ENCODE results near the gene NACAD. TPM values are rescaled to one million over a fixed set of nuclear protein-coding genes. Genes with fewer than 3 reads are reported as not detected.

Gene NACAD
- polyA plus RNA-seq, 6 donors from 2014 or later = not detected

GRCh38 chr7:45060295-45060694, 28.5 kb downstream of the NACAD start:
- no peaks in the 10 kb centered on the region for H3K9me3 Mint-ChIP-seq
- H3K36me3 Mint-ChIP-seq = peaks cover 17 to 19% of the 10 kb centered on the region in 2 donors
- no peak overlapping the region for H3K4me3 Mint-ChIP-seq
- DNase-seq (no peak), ATAC-seq (ENCODE audit: low read depth in 2 of 2) (no peak)
- peak overlapping the region in 5 of 6 donors; percentile 49 to 91 (median 82) for H3K27ac Mint-ChIP-seq
- no peaks in the 10 kb centered on the region for H3K27me3 Mint-ChIP-seq
- H3K4me1 Mint-ChIP-seq = peaks cover 44 to 78% (median 66%) of the 10 kb centered on the region in 3 donors

DNA sequence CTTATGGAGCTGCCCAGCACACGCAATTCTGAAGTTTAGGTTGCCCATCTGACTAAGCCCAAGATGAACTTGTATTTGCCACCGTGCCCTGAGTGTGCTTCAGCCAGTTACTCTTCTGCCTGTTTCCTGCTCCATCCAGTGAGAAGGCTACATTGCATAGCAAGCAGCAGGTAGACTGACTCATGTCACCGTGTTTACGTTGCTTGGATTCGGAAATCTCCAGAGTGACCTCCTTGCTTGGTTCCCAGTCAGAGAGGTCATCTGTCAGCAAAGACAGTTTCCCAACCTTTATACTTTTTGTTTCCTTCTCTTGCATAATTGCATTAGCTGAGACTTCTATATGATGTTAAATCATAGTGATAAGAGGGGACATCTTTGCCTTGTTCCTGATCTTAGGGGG, 30.9 kb downstream of the NACAD start:
- ATAC-seq (ENCODE audit: low read depth in 2 of 2) (no peak), DNase-seq (no peak)
- Mint-ChIP-seq H3K4me3 (no peak overlapping the region), H3K36me3 (peaks cover 9 to 17% of the 10 kb centered on the region in 2 donors), H3K27me3 (no peaks in the 10 kb centered on the region), H3K27ac (peak overlapping the region in 3 of 6 donors; percentile 3 to 75 (median 21)), H3K9me3 (no peaks in the 10 kb centered on the region), H3K4me1 (peaks cover 54 to 79% (median 79%) of the 10 kb centered on the region in 3 donors)

- Mint-ChIP-seq H3K36me3 (peaks cover 12 to 14% of the 10 kb centered on the region in 2 donors), H3K27me3 (no peaks in the 10 kb centered on the region)
These were observed 33.1 kb downstream of the NACAD start for GRCh38 chr7:45055594-45056219.

DNA sequence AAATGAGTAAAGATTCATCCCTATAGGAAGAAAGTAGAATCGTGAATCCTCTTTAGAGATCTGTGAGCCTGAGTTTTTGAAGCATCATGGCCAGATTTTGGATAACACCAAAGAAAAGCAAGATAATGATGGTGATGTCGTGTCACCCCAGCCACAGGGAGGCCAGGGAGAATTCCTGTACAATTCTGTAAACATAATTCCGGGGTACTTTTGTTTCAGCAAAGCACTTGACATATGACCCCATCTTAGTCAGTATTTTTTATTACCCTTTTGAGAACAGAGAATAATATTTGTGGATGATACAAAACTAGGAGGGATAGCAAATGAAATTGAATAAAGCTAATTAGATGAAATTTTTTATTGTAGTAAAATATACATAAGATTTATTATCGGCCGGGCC, 33.8 kb downstream of the NACAD start:
- Mint-ChIP-seq H3K27me3 (no peaks in the 10 kb centered on the region), H3K4me1 (peaks cover 59 to 78% (median 75%) of the 10 kb centered on the region in 3 donors), H3K4me3 (peak overlapping the region in 1 of 8 donors; percentile 75), H3K9me3 (no peaks in the 10 kb centered on the region), H3K36me3 (peaks cover 8 to 14% of the 10 kb centered on the region in 2 donors), H3K27ac (peak overlapping the region in 3 of 6 donors; percentile 76 to 98 (median 85))
- no peak for ATAC-seq (ENCODE audit: low read depth in 2 of 2)
- DNase-seq = no peak

More at GRCh38 chr7:45055594-45056219, 33.1 kb downstream of the NACAD start:
- H3K4me3 Mint-ChIP-seq = no peak overlapping the region
- H3K9me3 Mint-ChIP-seq = no peaks in the 10 kb centered on the region
- DNase-seq (no peak), ATAC-seq (ENCODE audit: low read depth in 2 of 2) (no peak)
- peaks cover 59 to 76% (median 75%) of the 10 kb centered on the region in 3 donors for H3K4me1 Mint-ChIP-seq
- peak overlapping the region in 4 of 6 donors; percentile 4 to 86 (median 74) for H3K27ac Mint-ChIP-seq

GRCh38 chr7:45054442-45054841, 34.3 kb downstream of the NACAD start:
- Mint-ChIP-seq H3K9me3 (no peaks in the 10 kb centered on the region), H3K27ac (peak overlapping the region in 5 of 6 donors; percentile 17 to 98 (median 76)), H3K4me1 (peaks cover 61 to 79% (median 75%) of the 10 kb centered on the region in 3 donors), H3K36me3 (peaks cover 8 to 16% of the 10 kb centered on the region in 2 donors), H3K4me3 (no peak overlapping the region), H3K27me3 (no peaks in the 10 kb centered on the region)
- DNase-seq = no peak
- ATAC-seq (ENCODE audit: low read depth in 2 of 2) = no peak

DNA sequence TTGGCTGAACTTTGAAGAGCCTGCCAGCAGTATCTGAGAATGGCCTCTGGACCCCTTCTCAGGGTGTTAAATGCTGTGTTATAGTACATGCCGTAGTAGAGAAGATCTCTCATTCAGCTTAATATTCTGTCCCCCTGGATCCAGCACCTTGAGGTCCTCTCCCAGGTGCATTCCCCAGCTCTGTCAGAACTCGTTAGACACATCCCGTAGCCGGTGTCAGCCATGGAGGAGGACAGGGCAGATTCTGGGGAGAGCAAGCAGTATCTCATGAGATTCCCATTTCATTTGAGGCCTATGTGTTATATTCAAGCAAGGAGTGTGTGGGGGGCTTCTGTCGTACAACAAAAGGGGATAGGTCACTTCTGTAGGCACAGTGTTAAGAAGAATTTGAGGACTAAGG, 34.8 kb downstream of the NACAD start:
- H3K4me1 Mint-ChIP-seq = peaks cover 61 to 79% (median 75%) of the 10 kb centered on the region in 3 donors
- no peak for DNase-seq
- no peak overlapping the region for H3K4me3 Mint-ChIP-seq
- H3K27ac Mint-ChIP-seq = peak overlapping the region in 5 of 6 donors; percentile 17 to 85 (median 70)
- ATAC-seq (ENCODE audit: low read depth in 2 of 2) = no peak
- H3K27me3 Mint-ChIP-seq = no peaks in the 10 kb centered on the region
- no peaks in the 10 kb centered on the region for H3K9me3 Mint-ChIP-seq
- H3K36me3 Mint-ChIP-seq = peaks cover 8 to 16% of the 10 kb centered on the region in 2 donors

DNA sequence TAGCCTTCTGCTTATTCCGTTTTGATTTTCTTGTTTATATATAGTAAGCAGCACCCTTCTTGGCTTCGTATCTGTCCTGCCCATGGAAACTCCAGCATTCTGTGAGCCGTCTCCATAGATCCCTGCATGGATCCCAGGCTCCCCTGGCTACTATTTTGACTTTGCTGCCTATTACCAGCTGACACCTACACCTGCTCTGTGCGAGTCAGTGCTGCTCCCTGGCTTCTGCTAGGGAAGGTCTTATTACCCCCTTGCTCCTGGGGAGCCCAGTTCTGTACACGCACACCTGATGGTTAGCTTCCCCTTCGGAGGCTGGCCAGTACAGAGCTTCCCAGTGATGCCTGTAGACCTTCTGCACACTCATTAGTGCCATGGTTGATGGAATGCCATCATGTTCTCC, 35.4 kb downstream of the NACAD start:
- Mint-ChIP-seq H3K4me1 (peaks cover 58 to 77% (median 72%) of the 10 kb centered on the region in 3 donors), H3K4me3 (no peak overlapping the region), H3K27ac (peak overlapping the region in 5 of 6 donors; percentile 62 to 87 (median 70)), H3K9me3 (no peaks in the 10 kb centered on the region), H3K27me3 (no peaks in the 10 kb centered on the region), H3K36me3 (peaks cover 8 to 16% of the 10 kb centered on the region in 2 donors)
- DNase-seq = no peak
- ATAC-seq (ENCODE audit: low read depth in 2 of 2) = no peak

DNA sequence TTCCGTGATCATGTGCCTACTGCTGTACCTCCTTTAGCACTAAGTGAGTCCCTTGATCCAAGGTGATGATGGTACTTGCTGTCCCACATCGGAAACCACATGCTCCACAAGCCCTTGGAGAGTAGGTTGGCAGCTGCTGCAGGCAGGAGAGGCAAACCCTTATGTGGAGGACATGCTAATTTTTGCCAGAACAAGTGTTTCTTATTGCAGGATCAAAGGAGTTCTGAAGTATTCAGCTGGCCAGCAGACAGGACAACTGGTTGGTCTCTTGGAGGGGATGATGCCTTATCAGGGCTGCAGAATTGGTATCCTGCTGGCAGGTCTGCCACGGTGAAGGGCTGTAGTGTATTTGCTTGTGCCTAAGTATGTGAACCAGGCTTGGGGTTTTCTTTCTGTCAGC, 36.8 kb downstream of the NACAD start:
- peaks cover 57 to 64% (median 63%) of the 10 kb centered on the region in 3 donors for H3K4me1 Mint-ChIP-seq

DNA sequence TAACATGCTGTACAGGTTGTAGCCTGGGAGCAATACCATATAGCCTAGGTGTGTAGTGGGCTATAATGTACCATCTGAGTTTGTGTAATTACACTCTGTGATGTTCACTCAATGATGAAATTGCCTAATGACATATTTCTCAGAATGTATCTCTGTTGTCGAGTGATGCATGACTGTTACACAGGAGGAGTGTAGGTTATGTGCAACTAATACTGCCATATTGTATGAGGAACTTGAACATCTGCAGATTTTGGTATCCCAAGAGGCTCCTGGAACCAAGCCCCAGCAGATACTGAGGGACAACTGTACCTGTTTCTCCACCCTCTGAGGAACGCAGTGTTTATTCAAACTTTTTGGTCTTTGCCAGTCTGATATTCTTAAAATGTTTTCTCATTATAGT, 38.6 kb downstream of the NACAD start:
- peak overlapping the region in 3 of 8 donors; percentile 18 to 59 (median 21) for H3K4me3 Mint-ChIP-seq
- H3K27me3 Mint-ChIP-seq = no peaks in the 10 kb centered on the region
- peaks cover 8 to 19% of the 10 kb centered on the region in 2 donors for H3K36me3 Mint-ChIP-seq
- H3K27ac Mint-ChIP-seq = peak overlapping the region in 5 of 6 donors; percentile 44 to 84 (median 78)
- ATAC-seq (ENCODE audit: low read depth in 2 of 2) (peak; percentile 74 to 91), DNase-seq (no peak)
- H3K4me1 Mint-ChIP-seq = peaks cover 48 to 53% (median 51%) of the 10 kb centered on the region in 3 donors
- no peaks in the 10 kb centered on the region for H3K9me3 Mint-ChIP-seq

More for the DNA sequence above, 36.8 kb downstream of the NACAD start:
- peak overlapping the region; percentile 35 to 85 (median 56) for H3K27ac Mint-ChIP-seq
- H3K27me3 Mint-ChIP-seq = no peaks in the 10 kb centered on the region
- no peaks in the 10 kb centered on the region for H3K9me3 Mint-ChIP-seq
- no peak for ATAC-seq (ENCODE audit: low read depth in 2 of 2)
- peak overlapping the region in 1 of 8 donors; percentile 6 for H3K4me3 Mint-ChIP-seq
- H3K36me3 Mint-ChIP-seq = peaks cover 8 to 25% of the 10 kb centered on the region in 2 donors
- DNase-seq = no peak

DNA sequence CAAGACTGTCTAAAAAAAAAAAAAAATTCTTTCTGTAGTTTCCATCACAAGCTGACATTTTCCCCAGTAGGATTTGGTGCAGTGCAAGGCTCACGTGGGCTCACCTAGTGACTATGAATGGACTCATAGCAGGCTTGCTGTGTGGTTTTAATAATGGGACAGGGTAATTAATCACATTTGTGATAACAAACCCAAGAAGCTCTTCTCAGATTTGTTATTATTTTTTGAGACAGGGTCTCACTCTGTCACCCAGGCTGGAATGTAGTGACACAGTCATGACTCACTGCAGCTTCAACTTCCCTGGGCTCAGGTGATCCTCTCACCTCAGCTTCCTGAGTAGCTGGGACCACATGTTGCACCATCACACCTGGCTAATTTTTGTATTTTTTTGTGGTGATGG, 40.0 kb downstream of the NACAD start:
- Mint-ChIP-seq H3K4me1 (peaks cover 46 to 48% (median 48%) of the 10 kb centered on the region in 3 donors), H3K27ac (peak overlapping the region in 2 of 6 donors; percentile 50 to 70), H3K9me3 (no peaks in the 10 kb centered on the region), H3K36me3 (peaks cover 11 to 19% of the 10 kb centered on the region in 2 donors), H3K27me3 (no peaks in the 10 kb centered on the region), H3K4me3 (no peak overlapping the region)
- ATAC-seq (ENCODE audit: low read depth in 2 of 2) (no peak), DNase-seq (no peak)

- DNase-seq (no peak), ATAC-seq (ENCODE audit: low read depth in 2 of 2) (peak; percentile 79 to 87)
- Mint-ChIP-seq H3K27me3 (no peaks in the 10 kb centered on the region), H3K4me3 (no peak overlapping the region), H3K27ac (peak overlapping the region; percentile 12 to 91 (median 78)), H3K36me3 (peaks cover 10 to 27% of the 10 kb centered on the region in 2 donors), H3K4me1 (peaks cover 29% of the 10 kb centered on the region in 3 donors), H3K9me3 (no peaks in the 10 kb centered on the region)
These were observed 44.4 kb downstream of the NACAD start for GRCh38 chr7:45044338-45044737.

DNA sequence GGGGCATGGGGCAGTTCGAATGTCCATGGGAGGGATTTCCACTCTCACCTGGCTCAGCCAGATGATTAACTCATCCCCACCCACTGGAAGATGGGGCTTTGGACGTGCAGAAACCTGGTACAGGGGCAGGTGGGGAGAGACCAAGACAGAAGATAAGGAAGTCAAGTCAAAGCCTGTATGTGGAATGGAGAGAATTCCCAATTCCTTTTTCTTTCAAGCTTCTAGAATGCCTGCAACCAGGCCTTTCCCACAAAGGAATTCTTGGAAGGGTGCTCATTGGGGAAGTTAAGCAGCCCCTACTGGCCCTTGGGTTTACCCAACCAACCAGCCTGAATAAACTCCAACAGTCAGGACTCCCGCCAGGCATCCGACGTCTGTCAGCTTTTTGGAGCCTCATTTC, 49.7 kb downstream of the NACAD start:
- no peak for ATAC-seq (ENCODE audit: low read depth in 2 of 2)
- peaks cover 0 to 37% of the 10 kb centered on the region in 2 donors for H3K36me3 Mint-ChIP-seq
- H3K27ac Mint-ChIP-seq = peak overlapping the region in 5 of 6 donors; percentile 38 to 88 (median 65)
- no peaks in the 10 kb centered on the region for H3K27me3 Mint-ChIP-seq
- H3K4me1 Mint-ChIP-seq = peaks cover 45 to 68% (median 62%) of the 10 kb centered on the region in 3 donors
- DNase-seq = no peak
- no peaks in the 10 kb centered on the region for H3K9me3 Mint-ChIP-seq
- H3K4me3 Mint-ChIP-seq = no peak overlapping the region

GRCh38 chr7:45037876-45038275, 50.9 kb downstream of the NACAD start:
- DNase-seq (no peak), ATAC-seq (ENCODE audit: low read depth in 2 of 2) (no peak)
- no peaks in the 10 kb centered on the region for H3K27me3 Mint-ChIP-seq
- H3K27ac Mint-ChIP-seq = peak overlapping the region in 4 of 6 donors; percentile 4 to 84 (median 49)
- H3K9me3 Mint-ChIP-seq = no peaks in the 10 kb centered on the region
- H3K4me1 Mint-ChIP-seq = peaks cover 49 to 69% (median 64%) of the 10 kb centered on the region in 3 donors
- peak overlapping the region in 4 of 8 donors; percentile 6 to 45 (median 26) for H3K4me3 Mint-ChIP-seq
- H3K36me3 Mint-ChIP-seq = peaks cover 0 to 29% of the 10 kb centered on the region in 2 donors

- H3K27ac Mint-ChIP-seq = peak overlapping the region in 5 of 6 donors; percentile 67 to 96 (median 93)
- no peak for ATAC-seq (ENCODE audit: low read depth in 2 of 2)
- no peak for DNase-seq
- H3K36me3 Mint-ChIP-seq = peaks cover 0 to 29% of the 10 kb centered on the region in 2 donors
- no peaks in the 10 kb centered on the region for H3K27me3 Mint-ChIP-seq
- peaks cover 55 to 75% (median 66%) of the 10 kb centered on the region in 3 donors for H3K4me1 Mint-ChIP-seq
- H3K9me3 Mint-ChIP-seq = no peaks in the 10 kb centered on the region
- H3K4me3 Mint-ChIP-seq = peak overlapping the region; percentile 5 to 85 (median 70)
These were observed 52.0 kb downstream of the NACAD start for GRCh38 chr7:45036796-45037195.
